NT2/D1 (cell line): ENCODE data around the gene BSG.

ENCODE experiments used
- DNase-seq: peaks from one replicate; pipeline ENCODE4 v3.0.0-alpha.2; 2011; ENCODE audit warnings: low read depth, low spot score
- H3K27me3 ChIP-seq: 2 replicates; pipeline ENCODE4 v1.6.0; 2011; ENCODE audit warnings: mild to moderate bottlenecking; ENCODE audit not compliant: insufficient read length, insufficient read depth
- H3K36me3 ChIP-seq: 2 replicates; pipeline ENCODE4 v1.6.1; 2011; ENCODE audit warnings: mild to moderate bottlenecking, low read length, mixed read lengths; ENCODE audit not compliant: insufficient read depth, insufficient read length
- H3K4me1 ChIP-seq: 2 replicates; pipeline ENCODE4 v1.5.1; 2011; ENCODE audit not compliant: insufficient read depth, insufficient read length
- H3K4me3 ChIP-seq: 2 replicates; pipeline ENCODE4 v1.5.1; 2011; ENCODE audit warnings: low read depth; ENCODE audit not compliant: insufficient read length
- H3K9ac ChIP-seq: 2 replicates; pipeline ENCODE4 v1.6.0; 2011; ENCODE audit warnings: low read depth; ENCODE audit not compliant: insufficient read length
- H3K9me3 ChIP-seq: 2 replicates; pipeline ENCODE4 v1.5.1; 2011; ENCODE audit warnings: mild to moderate bottlenecking, low read length; ENCODE audit not compliant: insufficient read depth
- SUZ12 ChIP-seq: IDR thresholded peaks from 2 replicates; pipeline ENCODE4 v1.6.1; 2011; ENCODE audit not compliant: insufficient read length, insufficient read depth; ENCODE audit errors: extremely low read depth
- YY1 ChIP-seq: IDR thresholded peaks from 2 replicates; pipeline ENCODE4 v1.6.1; 2011; ENCODE audit not compliant: insufficient read length, insufficient read depth
- ZNF274 ChIP-seq: IDR thresholded peaks from 2 replicates; pipeline ENCODE4 v1.6.1; 2011; ENCODE audit warnings: mild to moderate bottlenecking, low read depth, low read length

BSG gene

DNA sequence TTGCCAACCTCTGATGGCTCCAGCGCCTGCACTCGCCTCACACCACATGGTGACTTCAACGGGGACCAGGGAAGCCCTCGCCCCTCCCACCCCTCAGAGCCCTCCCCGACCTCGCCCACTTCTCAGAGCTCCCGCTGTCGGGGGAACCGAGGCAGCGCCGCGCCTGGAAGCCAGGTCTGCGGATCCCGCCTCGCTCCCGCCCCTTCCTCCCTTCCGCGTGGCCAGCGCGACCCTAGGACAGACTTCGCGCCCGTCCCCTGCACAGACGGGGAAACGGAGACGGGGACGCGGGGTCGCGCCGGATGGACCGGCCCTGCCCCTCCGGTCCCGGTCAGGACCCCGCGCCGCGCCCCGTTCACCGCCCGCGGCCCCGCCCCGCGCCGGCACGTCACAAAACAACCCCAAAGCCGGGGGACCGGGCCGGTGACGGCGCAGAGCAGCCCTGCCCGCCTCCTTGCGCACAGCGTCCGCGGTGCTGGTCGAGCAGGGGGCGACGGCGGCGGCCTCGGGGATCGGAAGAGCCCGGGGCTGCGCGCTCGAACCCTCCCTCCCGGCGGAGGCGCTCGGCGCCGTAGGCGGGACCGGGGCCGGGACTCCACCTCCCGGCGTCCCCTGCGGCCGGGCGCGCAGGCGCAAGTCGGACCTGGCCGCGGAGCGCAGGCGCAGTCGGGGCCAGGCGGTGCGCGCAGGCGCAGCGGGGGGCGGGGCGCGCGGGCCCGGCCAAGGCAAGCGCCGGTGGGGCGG is 41.2 kb upstream of the BSG start:
- DNase-seq = peak; percentile 82
- TF ChIP-seq YY1 = no peak
- no peak for TF ChIP-seq ZNF274
- TF ChIP-seq SUZ12 = no peak
- Histone ChIP-seq H3K4me1 (peaks cover 30% of the 10 kb centered on the region), H3K9ac (peak overlapping the region; percentile 92), H3K27me3 (no peaks in the 10 kb centered on the region), H3K9me3 (no peaks in the 10 kb centered on the region), H3K4me3 (peak overlapping the region; percentile 91), H3K36me3 (peaks cover 28% of the 10 kb centered on the region)

DNA sequence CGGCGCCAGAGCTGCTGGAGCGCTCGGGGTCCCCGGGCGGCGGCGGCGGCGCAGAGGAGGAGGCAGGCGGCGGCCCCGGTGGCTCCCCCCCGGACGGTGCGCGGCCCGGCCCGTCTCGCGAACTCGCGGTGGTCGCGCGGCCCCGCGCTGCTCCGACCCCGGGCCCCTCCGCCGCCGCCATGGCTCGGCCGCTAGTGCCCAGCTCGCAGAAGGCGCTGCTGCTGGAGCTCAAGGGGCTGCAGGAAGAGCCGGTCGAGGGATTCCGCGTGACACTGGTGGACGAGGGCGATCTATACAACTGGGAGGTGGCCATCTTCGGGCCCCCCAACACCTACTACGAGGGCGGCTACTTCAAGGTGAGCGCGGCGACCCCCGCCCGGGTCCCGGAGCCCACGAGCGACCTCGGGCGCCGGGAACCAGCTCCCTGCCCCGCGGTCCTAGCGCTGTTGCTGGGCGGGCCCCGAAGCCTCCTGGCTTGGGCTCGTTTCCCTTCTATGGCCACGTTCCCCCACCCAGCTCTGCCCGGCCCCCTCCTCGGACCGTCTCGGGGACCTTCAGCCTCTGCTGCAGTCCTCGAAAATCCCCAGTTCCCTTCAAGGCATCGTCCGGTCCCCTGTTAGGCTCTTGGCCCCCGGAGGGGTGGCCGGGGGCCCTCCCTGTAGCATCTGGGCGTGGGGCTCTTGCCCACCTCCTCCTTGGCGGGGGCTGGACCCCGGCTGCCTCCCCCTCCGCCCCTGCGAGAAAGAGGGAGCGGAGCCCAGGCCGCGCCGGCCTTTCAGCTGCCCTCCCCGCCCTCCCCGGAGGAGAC is 40.4 kb upstream of the BSG start, which contains the start of gene CDC34:
TSS of gene CDC34 (plus strand) at position 8 of the 808 bp plus-strand sequence. CDS start at position 180, 172 bp downstream.
- H3K36me3 ChIP-seq = peaks cover 36% of the 10 kb centered on the region
- peaks cover 29% of the 10 kb centered on the region for H3K4me1 ChIP-seq
- H3K27me3 ChIP-seq = no peaks in the 10 kb centered on the region
- peak within 1 kb of the TSS; percentile 91 for H3K4me3 ChIP-seq
- TF ChIP-seq YY1 = no peak
- no peak for TF ChIP-seq SUZ12
- no peak for TF ChIP-seq ZNF274
- H3K9me3 ChIP-seq = no peaks in the 10 kb centered on the region
- no peak for DNase-seq
- peak within 1 kb of the TSS; percentile 97 for H3K9ac ChIP-seq

DNA sequence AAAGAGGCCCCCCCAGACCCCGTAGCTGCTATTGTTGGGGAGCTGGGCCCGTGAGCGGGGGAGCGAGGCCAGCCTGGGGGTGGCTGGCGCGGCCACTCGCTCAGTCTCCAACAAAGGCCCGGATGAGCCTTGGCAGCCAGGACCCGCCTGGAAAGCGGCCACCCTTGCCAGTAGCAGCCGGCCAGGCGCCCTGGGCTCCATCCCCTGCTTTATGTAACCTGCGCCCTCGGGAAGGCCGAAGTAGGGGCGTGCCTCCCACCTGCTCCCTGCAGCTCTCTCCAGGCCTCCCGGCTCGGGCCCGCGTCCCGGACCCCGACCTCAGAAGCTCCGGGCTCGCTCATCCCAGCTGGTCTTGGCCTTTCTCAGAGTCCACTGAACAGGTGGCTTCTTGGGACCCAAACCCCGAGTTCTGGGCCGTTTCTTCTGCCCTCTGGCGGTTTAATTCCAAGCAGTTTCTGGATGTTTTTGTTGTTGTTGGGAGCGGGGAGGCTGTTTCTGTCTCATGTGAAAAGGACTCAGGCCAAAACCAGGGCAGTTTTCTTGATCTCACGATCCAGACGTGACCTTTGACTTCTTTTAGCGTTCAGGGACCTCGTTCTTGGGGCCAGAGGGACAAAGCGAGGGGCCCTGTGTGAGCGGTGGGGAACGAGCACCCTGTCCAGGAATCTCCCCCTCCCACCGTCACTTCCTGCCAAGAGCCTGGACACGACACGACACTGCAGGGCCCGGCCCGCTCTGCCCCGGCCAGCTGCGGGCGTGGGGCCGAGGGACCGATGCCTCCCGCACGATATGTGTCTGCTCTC is 39.6 kb upstream of the BSG start:
- Histone ChIP-seq H3K27me3 (no peaks in the 10 kb centered on the region), H3K4me1 (peaks cover 29% of the 10 kb centered on the region), H3K36me3 (peaks cover 41% of the 10 kb centered on the region), H3K4me3 (peak overlapping the region; percentile 91), H3K9ac (peak overlapping the region; percentile 97), H3K9me3 (no peaks in the 10 kb centered on the region)
- TF ChIP-seq SUZ12 (no peak), ZNF274 (no peak), YY1 (no peak)
- peak; percentile 63 for DNase-seq

DNA sequence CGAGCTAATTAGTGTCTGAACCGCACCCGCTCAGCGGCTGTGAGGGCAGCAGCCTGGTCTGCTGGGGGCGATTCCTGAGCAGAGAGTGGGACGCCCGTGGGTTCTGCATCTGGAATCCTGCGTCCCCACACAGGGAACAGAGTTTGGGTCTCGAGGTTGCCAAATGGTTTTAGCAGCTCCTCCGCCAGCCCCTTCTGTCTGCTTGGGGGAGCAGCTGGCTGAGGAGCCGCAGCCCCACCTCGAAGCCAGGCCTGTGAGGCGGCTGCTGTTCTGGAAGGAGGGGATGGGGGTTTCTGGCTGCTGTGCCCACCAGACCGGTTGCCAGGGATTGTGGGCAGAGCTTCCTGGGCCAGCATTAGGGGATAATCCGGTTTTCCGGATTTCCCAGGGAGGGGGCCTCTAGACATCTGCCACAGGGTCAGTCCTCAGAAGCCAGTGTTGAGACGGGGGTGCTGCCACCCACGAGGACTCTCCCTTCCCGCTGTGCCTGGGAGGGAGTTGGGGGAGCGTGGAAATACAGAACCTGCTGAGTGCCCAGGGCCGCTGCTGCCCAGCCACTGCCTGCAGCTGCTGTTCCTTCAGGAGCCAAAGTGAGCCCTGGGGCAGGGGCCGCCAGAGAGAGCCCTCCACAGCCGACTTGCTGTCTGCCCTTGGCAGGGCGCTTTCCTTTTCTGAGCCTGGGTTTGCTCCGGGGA is 38.9 kb upstream of the BSG start:
- peak overlapping the region; percentile 97 for H3K9ac ChIP-seq
- no peaks in the 10 kb centered on the region for H3K9me3 ChIP-seq
- H3K4me1 ChIP-seq = peaks cover 26% of the 10 kb centered on the region
- H3K27me3 ChIP-seq = no peaks in the 10 kb centered on the region
- peaks cover 49% of the 10 kb centered on the region for H3K36me3 ChIP-seq
- TF ChIP-seq YY1 (no peak), ZNF274 (no peak), SUZ12 (no peak)
- H3K4me3 ChIP-seq = peak overlapping the region; percentile 91
- no peak for DNase-seq

DNA sequence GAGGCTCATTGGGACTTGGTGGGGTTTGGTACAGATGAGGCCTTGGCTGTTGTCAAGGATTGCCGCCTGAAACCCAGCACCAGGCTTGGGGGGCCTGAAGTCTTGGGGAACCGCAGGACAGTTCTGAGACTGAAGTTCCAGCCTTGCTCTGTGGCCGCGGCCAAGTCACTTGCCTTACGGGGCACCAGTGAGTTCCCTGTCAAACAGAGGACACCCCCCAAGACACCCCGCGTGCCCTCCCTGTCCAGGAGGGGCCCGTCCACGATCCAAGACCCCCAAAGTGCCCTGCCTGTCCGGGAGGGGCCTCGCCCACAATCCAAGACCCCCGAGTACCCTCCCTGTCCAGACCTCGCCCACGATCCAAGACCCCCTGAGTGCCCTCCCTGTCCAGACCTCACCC is 38.3 kb upstream of the BSG start:
- Histone ChIP-seq H3K4me1 (peaks cover 23% of the 10 kb centered on the region), H3K27me3 (no peaks in the 10 kb centered on the region), H3K36me3 (peaks cover 55% of the 10 kb centered on the region), H3K4me3 (no peak overlapping the region), H3K9me3 (no peaks in the 10 kb centered on the region), H3K9ac (peak overlapping the region; percentile 56)
- TF ChIP-seq ZNF274 (no peak), YY1 (no peak), SUZ12 (no peak)
- DNase-seq = no peak

DNA sequence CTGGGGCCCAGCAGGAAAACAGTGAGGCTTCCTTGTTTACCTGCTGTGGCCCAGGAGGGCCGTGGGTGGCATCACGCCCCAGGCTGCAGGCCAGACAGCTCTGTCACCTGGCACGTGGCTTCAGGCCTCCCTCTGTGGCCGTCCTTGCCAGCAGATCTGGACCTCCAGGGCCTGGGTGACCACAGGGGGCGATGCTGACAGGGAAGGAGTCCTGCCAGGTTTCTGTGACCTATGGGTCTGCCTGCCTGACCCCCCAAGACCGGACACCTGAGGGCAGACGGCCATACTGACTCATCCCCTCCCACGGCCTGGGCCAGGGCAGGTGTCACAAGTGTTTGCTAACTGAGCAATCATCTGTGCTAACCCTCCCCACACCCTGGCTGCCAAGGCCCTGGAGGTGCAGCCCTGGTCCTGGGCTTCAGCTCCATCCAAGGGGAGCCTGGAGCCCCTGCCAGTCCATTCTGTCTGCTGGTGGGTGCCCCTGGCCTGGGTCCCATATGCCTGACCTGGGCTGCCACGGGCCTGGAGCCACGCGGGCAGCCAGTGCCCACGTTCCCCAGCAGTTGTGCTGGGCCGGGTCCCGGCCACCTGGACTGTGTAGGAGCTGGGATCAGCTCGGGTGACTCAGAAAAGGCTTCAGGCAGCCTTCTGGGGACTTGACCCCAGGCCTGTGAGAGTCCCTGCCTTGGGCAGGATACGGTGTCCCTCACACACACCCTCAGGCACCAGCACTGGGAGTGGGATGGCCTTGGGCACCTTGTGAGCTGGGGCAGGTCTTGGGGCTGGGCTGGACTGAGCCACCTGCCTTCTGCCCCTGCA is 37.2 kb upstream of the BSG start:
- H3K9ac ChIP-seq = peak overlapping the region; percentile 61

More for the DNA sequence above, 37.2 kb upstream of the BSG start:
- no peak for DNase-seq
- H3K9me3 ChIP-seq = no peaks in the 10 kb centered on the region
- H3K36me3 ChIP-seq = peaks cover 62% of the 10 kb centered on the region
- H3K27me3 ChIP-seq = no peaks in the 10 kb centered on the region
- TF ChIP-seq ZNF274 (no peak), YY1 (no peak), SUZ12 (no peak)
- no peak overlapping the region for H3K4me3 ChIP-seq
- H3K4me1 ChIP-seq = peaks cover 21% of the 10 kb centered on the region
